Esophagus squamous epithelium (tissue), 4 donors: ENCODE measurements around the gene EXOC7.
A peak's percentile ranks its signal among the peaks of the same experiment; 100 is the strongest.

ENCODE experiments used
- POLR2A ChIP-seq, 4 donors: fragments of 450-650 bp; IDR thresholded peaks; one replicate each; pipeline ENCODE4 v1.6.1; 2017; ENCODE audit warnings: antibody characterized with exemption in 4 of 4, mild to moderate bottlenecking in 4 of 4, moderate library complexity in 3 of 4
- TF ChIP-seq, protein P1 (sequence below), 6 experiments: fragments of 450-650 bp in 4 of 6; fragments of 200-600 bp in 2 of 6; sonication (generic) in 2 of 6; IDR thresholded peaks; one replicate each; pipeline ENCODE4 v1.5.1; 2016 to 2019; ENCODE audit warnings: antibody characterized with exemption in 6 of 6, mild to moderate bottlenecking in 4 of 6, moderate library complexity in 4 of 6

GRCh38 chr17:76107509-76107908 is 3.9 kb upstream of the EXOC7 start:
- TF ChIP-seq, protein P1, sequence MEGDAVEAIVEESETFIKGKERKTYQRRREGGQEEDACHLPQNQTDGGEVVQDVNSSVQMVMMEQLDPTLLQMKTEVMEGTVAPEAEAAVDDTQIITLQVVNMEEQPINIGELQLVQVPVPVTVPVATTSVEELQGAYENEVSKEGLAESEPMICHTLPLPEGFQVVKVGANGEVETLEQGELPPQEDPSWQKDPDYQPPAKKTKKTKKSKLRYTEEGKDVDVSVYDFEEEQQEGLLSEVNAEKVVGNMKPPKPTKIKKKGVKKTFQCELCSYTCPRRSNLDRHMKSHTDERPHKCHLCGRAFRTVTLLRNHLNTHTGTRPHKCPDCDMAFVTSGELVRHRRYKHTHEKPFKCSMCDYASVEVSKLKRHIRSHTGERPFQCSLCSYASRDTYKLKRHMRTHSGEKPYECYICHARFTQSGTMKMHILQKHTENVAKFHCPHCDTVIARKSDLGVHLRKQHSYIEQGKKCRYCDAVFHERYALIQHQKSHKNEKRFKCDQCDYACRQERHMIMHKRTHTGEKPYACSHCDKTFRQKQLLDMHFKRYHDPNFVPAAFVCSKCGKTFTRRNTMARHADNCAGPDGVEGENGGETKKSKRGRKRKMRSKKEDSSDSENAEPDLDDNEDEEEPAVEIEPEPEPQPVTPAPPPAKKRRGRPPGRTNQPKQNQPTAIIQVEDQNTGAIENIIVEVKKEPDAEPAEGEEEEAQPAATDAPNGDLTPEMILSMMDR (IDR thresholded peaks at IDR 0.05) = peak in 2 of 6 experiments; percentile 6 to 20
- no peak for TF ChIP-seq POLR2A (IDR thresholded peaks at IDR 0.05)
